Fibroblast of pulmonary artery (primary cell): ENCODE measurements around the gene B4GALT7.

ENCODE experiments used
- DNase-seq: peaks from one replicate; pipeline ENCODE4 v3.0.0-alpha.2; 2010; ENCODE audit warnings: low read depth
- H3K4me3 ChIP-seq: replicated peaks from 2 replicates; pipeline ENCODE4 v1.5.1; 2011; ENCODE audit warnings: low read depth, mild to moderate bottlenecking, control low read depth, low read length, moderate library complexity
- TF ChIP-seq, protein P1 (sequence below): IDR thresholded peaks from 2 replicates; pipeline ENCODE4 v1.5.1; 2011; ENCODE audit warnings: mild to moderate bottlenecking, control low read depth, low read length, inconsistent platforms; ENCODE audit errors: missing control alignments

The B4GALT7 gene

DNA sequence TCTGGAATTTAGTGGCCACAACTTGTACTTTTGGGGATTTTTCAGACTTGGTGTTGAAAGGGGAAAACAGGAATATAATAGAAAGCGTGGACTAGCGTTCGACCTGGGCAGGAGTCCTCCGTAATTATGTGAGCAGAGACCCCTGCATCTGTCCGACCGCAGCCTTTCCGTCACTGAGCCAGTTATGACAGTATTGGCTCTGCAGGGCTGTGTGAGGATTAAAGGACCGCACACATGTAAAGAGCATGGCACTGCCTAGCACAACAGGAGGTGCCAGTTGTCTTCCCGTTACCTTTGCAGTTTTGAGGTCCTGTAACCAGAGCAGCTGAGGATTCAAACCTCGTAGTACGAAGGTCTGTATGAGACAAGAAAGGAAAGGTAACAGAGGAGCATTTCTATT lies 1.2 kb downstream of the B4GALT7 start:
- TF ChIP-seq, protein P1, sequence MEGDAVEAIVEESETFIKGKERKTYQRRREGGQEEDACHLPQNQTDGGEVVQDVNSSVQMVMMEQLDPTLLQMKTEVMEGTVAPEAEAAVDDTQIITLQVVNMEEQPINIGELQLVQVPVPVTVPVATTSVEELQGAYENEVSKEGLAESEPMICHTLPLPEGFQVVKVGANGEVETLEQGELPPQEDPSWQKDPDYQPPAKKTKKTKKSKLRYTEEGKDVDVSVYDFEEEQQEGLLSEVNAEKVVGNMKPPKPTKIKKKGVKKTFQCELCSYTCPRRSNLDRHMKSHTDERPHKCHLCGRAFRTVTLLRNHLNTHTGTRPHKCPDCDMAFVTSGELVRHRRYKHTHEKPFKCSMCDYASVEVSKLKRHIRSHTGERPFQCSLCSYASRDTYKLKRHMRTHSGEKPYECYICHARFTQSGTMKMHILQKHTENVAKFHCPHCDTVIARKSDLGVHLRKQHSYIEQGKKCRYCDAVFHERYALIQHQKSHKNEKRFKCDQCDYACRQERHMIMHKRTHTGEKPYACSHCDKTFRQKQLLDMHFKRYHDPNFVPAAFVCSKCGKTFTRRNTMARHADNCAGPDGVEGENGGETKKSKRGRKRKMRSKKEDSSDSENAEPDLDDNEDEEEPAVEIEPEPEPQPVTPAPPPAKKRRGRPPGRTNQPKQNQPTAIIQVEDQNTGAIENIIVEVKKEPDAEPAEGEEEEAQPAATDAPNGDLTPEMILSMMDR = no peak
- H3K4me3 ChIP-seq = peak overlapping the region; percentile 82
- DNase-seq = no peak

DNA sequence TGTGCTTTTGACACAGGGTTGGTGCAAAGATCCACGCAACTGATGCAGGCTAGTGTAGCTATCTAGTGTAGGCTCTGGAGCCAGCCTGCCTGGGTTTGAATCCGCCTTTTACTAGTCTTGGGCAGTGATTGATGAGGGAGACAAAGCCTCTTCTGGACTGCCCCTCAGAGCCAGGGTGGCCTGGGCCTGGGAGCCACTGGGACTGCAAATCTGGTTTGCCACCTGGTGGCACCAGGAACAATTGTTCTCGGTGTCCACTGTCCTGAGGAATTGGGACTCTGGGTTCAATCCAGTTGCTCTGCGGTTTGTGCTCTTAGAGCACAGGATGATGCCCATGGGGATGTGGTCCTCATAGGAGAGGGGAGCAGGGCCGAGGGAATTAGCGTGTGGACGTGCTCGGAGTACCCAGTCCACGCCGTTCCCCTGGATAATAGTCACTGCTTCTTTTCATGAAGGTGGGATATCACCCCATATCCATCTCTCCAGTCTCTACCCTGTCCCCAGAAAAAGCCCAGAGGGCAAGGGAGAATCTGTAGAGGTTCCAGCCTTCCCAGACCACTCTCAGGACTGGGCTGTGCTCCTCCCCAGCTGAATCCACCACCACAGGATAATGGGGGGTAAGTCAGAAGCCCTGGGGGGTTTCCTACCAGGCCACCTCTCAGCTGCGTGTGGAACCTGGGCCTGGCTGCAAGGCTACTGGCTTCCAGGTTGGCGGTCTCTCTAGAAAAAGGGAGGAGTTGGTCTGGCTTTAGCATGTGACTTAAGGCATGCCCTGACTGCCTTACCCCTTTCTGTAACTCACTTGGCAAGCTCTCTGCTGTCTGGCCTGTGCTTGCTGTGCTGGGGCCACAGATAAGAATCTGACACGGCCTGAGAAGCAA lies 1.9 kb downstream of the B4GALT7 start:
- TF ChIP-seq, protein P1 = no peak
- no peak for DNase-seq
- H3K4me3 ChIP-seq = no peak overlapping the region

DNA sequence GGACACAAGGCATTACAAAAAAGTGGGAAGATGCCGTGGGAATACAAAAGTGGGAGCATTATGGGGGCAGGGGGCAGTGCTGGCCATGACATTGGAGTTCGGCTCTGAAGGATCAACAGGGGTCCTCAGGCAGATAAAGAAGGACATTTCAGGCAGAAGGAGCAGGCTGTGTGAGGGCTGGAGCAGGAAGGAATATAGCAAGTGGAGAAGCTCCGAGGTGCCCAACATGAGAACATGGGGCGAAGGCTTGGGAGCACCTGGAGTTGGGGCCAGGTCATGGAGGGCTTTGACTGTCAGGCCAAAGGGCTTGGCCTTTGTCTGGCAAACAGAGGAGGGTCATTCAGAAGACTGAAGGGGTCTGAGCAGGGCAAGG lies 2.5 kb downstream of the B4GALT7 start:
- TF ChIP-seq, protein P1 = no peak
- no peak for DNase-seq
- H3K4me3 ChIP-seq = no peak overlapping the region

DNA sequence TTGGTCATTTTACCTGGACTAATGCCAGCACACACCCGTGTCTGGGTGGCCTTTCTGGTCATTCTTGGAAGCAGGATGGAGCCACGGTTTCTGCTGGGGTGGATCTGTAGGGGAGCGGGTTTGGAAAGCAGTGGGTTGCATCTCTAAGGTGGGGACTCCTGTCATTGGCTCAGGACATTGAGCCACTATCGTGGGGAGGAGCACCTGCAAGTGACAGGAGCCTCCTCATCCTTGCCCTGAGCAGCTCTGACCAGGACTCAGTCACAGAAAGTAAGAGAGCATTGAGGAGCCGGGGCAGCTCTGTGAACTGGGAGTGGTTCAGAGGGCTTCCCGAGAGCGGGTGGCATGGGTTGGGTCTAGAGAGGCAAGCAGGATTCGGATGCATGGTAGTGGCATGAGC lies 3.7 kb downstream of the B4GALT7 start:
- no peak for DNase-seq
- no peak overlapping the region for H3K4me3 ChIP-seq
- TF ChIP-seq, protein P1 = no peak

DNA sequence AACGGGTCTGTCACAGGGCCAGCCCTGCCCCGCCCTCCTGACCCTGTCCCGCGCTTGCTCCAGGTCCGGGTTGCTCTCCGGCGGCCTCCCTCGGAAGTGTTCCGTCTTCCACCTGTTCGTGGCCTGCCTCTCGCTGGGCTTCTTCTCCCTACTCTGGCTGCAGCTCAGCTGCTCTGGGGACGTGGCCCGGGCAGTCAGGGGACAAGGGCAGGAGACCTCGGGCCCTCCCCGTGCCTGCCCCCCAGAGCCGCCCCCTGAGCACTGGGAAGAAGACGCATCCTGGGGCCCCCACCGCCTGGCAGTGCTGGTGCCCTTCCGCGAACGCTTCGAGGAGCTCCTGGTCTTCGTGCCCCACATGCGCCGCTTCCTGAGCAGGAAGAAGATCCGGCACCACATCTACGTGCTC lies 4.2 kb downstream of the B4GALT7 start:
- H3K4me3 ChIP-seq = no peak overlapping the region
- TF ChIP-seq, protein P1 = no peak
- no peak for DNase-seq

DNA sequence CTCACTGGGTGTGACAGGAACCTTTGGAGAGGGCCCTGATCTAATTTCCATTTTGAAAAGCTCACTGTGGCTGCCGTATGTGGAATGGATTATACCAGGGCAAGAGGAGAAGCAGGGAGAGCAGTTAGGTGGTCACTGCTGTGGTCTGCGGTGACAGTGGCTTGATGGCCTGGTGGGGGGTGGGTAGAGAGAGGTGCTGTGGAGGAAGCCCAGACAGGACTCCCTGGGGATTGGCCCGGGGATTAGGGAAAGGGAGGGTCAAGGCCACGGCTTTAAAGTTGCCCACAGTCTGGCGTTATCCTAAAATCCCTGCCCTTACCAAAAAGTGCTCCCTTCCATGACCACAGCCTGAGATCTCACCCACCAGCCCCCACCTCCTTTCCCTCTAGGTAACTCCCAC lies 4.7 kb downstream of the B4GALT7 start:
- TF ChIP-seq, protein P1 = no peak
- no peak overlapping the region for H3K4me3 ChIP-seq
- no peak for DNase-seq

DNA sequence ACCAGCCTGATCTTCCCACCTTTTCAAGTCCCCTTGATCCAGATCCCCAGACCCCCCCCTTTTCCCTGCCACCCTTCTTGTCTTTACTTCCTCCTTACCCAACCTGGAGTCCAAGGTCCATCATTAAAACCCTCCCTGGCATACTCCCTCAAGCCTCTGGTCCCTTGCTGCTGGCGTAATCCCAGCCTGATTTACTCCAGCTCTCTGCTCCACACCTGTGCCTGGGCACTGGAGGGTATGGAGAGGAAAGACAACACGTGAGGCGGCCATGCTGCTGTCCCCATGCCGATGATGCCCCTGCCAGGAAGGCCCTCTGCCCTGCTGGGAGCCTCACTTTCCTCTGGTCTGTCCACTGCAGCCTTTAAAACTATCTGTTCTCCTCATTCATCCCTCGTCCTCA lies 5.1 kb downstream of the B4GALT7 start:
- TF ChIP-seq, protein P1 = no peak
- DNase-seq = no peak
- no peak overlapping the region for H3K4me3 ChIP-seq
